BLaER1 (cell line): ENCODE results near the gene RPP30.
"Not testable (repeated sequence)": the region's sequence is repeated elsewhere in the genome, so short reads cannot be mapped to it uniquely, and the experiment has no call there.

ENCODE experiments used
- H3K27ac ChIP-seq: shearing (Covaris generic); formaldehyde crosslinking; 2 replicates; pipeline ENCODE4 v1.8.1; 2022
- H3K27me3 ChIP-seq: shearing (Covaris generic); formaldehyde crosslinking; 2 replicates; pipeline ENCODE4 v1.8.1; 2022
- H3K36me3 ChIP-seq: shearing (Covaris generic); formaldehyde crosslinking; 2 replicates; pipeline ENCODE4 v1.8.1; 2022
- H3K4me1 ChIP-seq: shearing (Covaris generic); formaldehyde crosslinking; 2 replicates; pipeline ENCODE4 v1.8.1; 2022
- H3K4me2 ChIP-seq: shearing (Covaris generic); formaldehyde crosslinking; 2 replicates; pipeline ENCODE4 v1.8.1; 2022
- H3K4me3 ChIP-seq: shearing (Covaris generic); formaldehyde crosslinking; 2 replicates; pipeline ENCODE4 v1.8.1; 2022
- H3K9ac ChIP-seq: shearing (Covaris generic); formaldehyde crosslinking; 2 replicates; pipeline ENCODE4 v1.8.1; 2022
- H3K9me3 ChIP-seq: shearing (Covaris generic); formaldehyde crosslinking; 2 replicates; pipeline ENCODE4 v1.8.1; 2022
- H4K20me1 ChIP-seq: shearing (Covaris generic); formaldehyde crosslinking; 2 replicates; pipeline ENCODE4 v1.8.1; 2022
- Cebpa-rat ChIP-seq: shearing (Covaris generic); IDR thresholded peaks from 2 replicates; pipeline ENCODE4 v1.8.1; 2022

Gene RPP30

GRCh38 chr10:90866050-90866598, 5.7 kb upstream of the RPP30 start:
- H3K9ac ChIP-seq: no peak overlapping the region
- no peak for TF ChIP-seq Cebpa-rat
- no peak overlapping the region for H3K4me2 ChIP-seq
- H3K27ac ChIP-seq: no peak overlapping the region
- H3K36me3 ChIP-seq: no peaks in the 10 kb centered on the region
- no peak overlapping the region for H3K4me3 ChIP-seq
- peaks cover 11% of the 10 kb centered on the region; the same call in 1 of the 2 replicates for H3K9me3 ChIP-seq
- no peaks in the 10 kb centered on the region for H4K20me1 ChIP-seq
- H3K27me3 ChIP-seq: no peaks in the 10 kb centered on the region; the same call in 1 of the 2 replicates
- peaks cover 6% of the 10 kb centered on the region for H3K4me1 ChIP-seq

DNA sequence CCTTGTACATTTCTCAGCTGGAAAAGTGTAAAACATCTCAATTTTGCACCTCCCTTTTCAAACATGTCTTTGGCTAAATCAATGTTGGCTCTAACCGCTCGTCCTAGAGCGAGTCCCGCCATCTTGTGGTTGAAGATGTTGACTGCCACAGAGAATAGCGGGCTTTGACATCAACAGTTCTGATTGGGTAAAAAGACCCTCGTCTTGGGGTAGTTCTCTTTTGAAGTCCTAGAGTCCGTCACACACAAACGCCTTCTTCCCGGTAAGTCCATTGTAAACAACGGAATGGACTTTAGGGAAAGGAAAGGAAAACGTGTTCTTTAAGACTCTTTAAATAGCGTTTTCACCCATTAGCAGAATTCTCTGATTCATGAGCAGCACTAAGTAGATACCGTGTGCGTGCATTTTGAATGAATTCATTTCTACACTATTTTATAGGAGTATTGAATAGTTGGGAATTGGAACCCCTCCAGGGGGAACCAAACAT, 452 bp upstream of the RPP30 start:
- H3K27me3 ChIP-seq: no peaks in the 10 kb centered on the region
- H3K9me3 ChIP-seq: peaks cover 11% of the 10 kb centered on the region; the same call in 1 of the 2 replicates
- H3K4me3 ChIP-seq: peak overlapping the region; percentile 89
- peaks cover 28% of the 10 kb centered on the region for H3K4me1 ChIP-seq
- H3K36me3 ChIP-seq: peaks cover 8% of the 10 kb centered on the region
- peak overlapping the region; percentile 89; the same call in 1 of the 2 replicates for H3K9ac ChIP-seq
- 0 out of 2 replicates have a peak overlapping the region, but pooled peaks have one; percentile 81 for H3K27ac ChIP-seq
- no peak for TF ChIP-seq Cebpa-rat
- H3K4me2 ChIP-seq: peak overlapping the region; percentile 92
- peaks cover 28% of the 10 kb centered on the region for H4K20me1 ChIP-seq

- H3K36me3 ChIP-seq: peaks cover 21% of the 10 kb centered on the region
- H3K27ac ChIP-seq: peak overlapping the region; percentile 81; the same call in 1 of the 2 replicates
- no peaks in the 10 kb centered on the region for H3K27me3 ChIP-seq
- peak overlapping the region; percentile 89 for H3K4me3 ChIP-seq
- peak overlapping the region; percentile 92 for H3K4me2 ChIP-seq
- TF ChIP-seq Cebpa-rat: no peak
- H3K9me3 ChIP-seq: peaks cover 11% of the 10 kb centered on the region; the same call in 1 of the 2 replicates
- H4K20me1 ChIP-seq: peaks cover 28% of the 10 kb centered on the region
- peaks cover 28% of the 10 kb centered on the region for H3K4me1 ChIP-seq
- H3K9ac ChIP-seq: peak overlapping the region; percentile 89
These were observed 860 bp downstream of the RPP30 start for GRCh38 chr10:90872648-90873020.

DNA sequence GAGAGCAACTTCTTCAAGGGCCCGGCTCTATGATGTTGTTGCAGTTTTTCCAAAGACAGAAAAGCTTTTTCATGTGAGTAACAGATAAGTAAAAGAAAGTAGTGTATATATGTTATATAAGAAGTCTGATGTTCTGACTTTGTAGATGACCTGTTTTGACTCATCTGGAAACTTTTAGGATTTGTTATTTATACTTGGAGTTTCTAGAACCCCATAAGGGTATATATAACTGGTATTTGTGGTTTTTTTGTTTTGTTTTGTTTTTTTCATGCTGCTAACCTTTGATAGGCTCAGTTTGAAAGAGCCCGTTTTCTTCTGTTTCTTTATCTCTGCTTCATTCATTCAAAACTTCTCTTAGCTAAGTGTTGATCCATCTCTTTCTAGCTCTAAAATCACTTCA, 7.3 kb downstream of the RPP30 start:
- Histone ChIP-seq H3K4me3 (no peak overlapping the region), H3K9me3 (no peaks in the 10 kb centered on the region), H3K27ac (no peak overlapping the region), H3K4me2 (no peak overlapping the region), H3K9ac (no peak overlapping the region), H4K20me1 (peaks cover 13% of the 10 kb centered on the region; the same call in 1 of the 2 replicates), H3K36me3 (peaks cover 78% of the 10 kb centered on the region), H3K27me3 (no peaks in the 10 kb centered on the region), H3K4me1 (peaks cover 4% of the 10 kb centered on the region)
- no peak for TF ChIP-seq Cebpa-rat

DNA sequence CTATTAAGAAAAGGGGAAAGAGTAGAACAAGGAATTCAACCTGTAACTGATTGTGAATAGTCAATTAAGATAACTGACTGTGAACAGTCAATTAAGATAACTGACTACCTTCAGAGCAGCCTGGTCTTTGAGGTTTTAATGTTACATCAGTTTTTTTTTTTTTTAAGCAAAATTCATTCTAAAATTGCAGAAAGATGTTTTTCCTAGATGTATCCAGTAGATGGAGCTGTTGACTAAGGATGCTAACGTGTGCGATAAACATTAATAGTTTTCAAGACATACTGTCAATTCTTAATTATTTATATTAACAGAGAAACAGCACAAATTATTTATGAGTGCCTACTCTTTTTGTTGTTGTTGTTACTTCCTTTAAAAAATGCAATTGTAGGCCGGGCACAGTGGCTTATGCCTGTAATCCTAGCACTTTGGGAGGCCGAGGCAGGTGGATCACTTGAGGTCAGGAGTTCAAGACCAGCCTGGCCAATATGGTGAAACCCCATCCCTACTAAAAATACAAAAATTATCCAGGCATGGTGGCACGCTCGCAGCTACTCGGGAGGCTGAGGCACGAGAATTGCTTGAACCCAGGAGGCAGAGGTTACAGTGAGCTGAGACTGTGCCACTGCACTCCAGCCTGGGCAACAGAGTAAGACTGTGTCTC, 8.4 kb downstream of the RPP30 start:
- H3K9me3 ChIP-seq, H3K27me3 ChIP-seq, H3K4me2 ChIP-seq, H3K27ac ChIP-seq, H3K4me1 ChIP-seq, H3K4me3 ChIP-seq, H3K9ac ChIP-seq: not testable (repeated sequence)
- peaks cover 89% of the 10 kb centered on the region for H3K36me3 ChIP-seq
- H4K20me1 ChIP-seq: 0 out of 2 replicates have a peak, but pooled peaks cover 12% of the 10 kb centered on the region

DNA sequence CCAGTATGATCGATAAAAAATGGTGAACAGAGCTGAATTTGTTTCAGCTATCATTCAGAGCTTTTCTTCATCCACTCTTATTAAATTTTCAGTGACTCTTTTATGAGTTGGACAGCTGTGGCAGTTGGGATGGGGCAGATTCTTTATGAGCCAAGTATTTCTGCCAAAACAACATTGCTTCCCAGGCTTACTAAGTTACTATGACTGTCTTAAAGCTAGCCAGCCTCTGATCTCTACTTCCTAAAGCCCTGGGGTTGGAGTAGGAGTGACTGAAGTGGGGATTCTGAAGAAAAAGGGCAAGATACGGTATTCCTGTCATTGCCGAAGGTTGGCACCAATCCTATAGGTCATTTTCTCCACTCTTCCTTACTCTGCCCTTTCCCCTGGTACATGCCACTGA, 12.7 kb downstream of the RPP30 start:
- Histone ChIP-seq H3K4me2 (no peak overlapping the region), H3K9ac (no peak overlapping the region), H3K27me3 (no peaks in the 10 kb centered on the region), H3K9me3 (no peaks in the 10 kb centered on the region), H3K4me3 (no peak overlapping the region), H3K36me3 (peaks cover 93% of the 10 kb centered on the region), H3K27ac (no peak overlapping the region), H3K4me1 (no peaks in the 10 kb centered on the region), H4K20me1 (0 out of 2 replicates have a peak, but pooled peaks cover 18% of the 10 kb centered on the region)
- TF ChIP-seq Cebpa-rat: no peak

- H3K27me3 ChIP-seq: no peaks in the 10 kb centered on the region
- no peaks in the 10 kb centered on the region for H3K4me1 ChIP-seq
- no peak overlapping the region for H3K4me3 ChIP-seq
- 0 out of 2 replicates have a peak, but pooled peaks cover 18% of the 10 kb centered on the region for H4K20me1 ChIP-seq
- H3K36me3 ChIP-seq: peaks cover 96% of the 10 kb centered on the region
- TF ChIP-seq Cebpa-rat: no peak
- H3K9me3 ChIP-seq: no peaks in the 10 kb centered on the region
- no peak overlapping the region for H3K9ac ChIP-seq
- no peak overlapping the region for H3K27ac ChIP-seq
- H3K4me2 ChIP-seq: no peak overlapping the region
These were observed 13.4 kb downstream of the RPP30 start for GRCh38 chr10:90885176-90885575.

DNA sequence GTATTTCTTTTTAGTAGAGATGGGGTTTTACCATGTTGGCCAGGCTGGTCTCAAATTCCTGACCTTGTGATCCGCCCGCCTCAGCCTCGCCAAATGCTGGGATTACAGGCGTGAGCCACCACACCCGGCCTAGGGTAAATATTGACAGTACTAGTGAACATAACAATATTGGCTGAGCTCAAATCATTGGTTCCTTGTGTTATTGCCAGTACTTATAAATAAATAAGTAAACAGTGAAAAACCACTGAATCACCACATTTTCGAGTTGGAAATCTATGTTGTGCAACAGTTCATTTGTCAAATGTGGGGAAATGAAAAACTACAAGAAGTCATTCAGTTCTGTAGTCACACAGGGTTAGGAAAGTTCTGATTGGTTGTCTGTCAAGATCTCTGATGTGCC, 15.8 kb downstream of the RPP30 start:
- TF ChIP-seq Cebpa-rat: no peak
- Histone ChIP-seq H3K36me3 (peaks cover 98% of the 10 kb centered on the region), H3K27ac (no peak overlapping the region), H3K4me3 (no peak overlapping the region), H3K4me2 (no peak overlapping the region), H3K9me3 (no peaks in the 10 kb centered on the region), H3K27me3 (no peaks in the 10 kb centered on the region), H3K4me1 (no peaks in the 10 kb centered on the region), H3K9ac (no peak overlapping the region), H4K20me1 (0 out of 2 replicates have a peak, but pooled peaks cover 17% of the 10 kb centered on the region)

DNA sequence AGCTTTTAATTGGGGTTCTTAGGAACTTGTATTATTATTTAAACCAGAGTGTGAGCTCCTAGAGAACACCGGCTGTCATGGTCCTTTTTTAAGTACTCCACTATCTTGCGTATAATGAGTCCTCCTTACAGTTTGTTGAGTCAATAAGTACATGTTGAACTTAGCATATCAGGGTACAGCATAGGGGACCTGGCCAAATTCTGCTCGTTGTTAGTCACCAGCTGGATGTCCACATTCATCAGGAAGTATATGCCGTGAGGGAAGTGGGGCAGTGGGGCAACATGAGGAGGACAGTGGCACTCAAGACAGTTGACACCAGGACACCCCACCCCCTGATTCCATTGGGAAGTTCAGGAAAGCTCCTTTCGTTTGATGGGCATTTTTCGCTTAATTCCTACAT, 16.6 kb downstream of the RPP30 start:
- H3K9ac ChIP-seq: no peak overlapping the region
- H3K4me2 ChIP-seq: no peak overlapping the region
- H4K20me1 ChIP-seq: 0 out of 2 replicates have a peak, but pooled peaks cover 11% of the 10 kb centered on the region
- H3K36me3 ChIP-seq: peaks cover 100% of the 10 kb centered on the region
- no peaks in the 10 kb centered on the region for H3K4me1 ChIP-seq
- H3K27me3 ChIP-seq: no peaks in the 10 kb centered on the region
- no peak for TF ChIP-seq Cebpa-rat
- H3K27ac ChIP-seq: no peak overlapping the region
- no peak overlapping the region for H3K4me3 ChIP-seq
- no peaks in the 10 kb centered on the region for H3K9me3 ChIP-seq

DNA sequence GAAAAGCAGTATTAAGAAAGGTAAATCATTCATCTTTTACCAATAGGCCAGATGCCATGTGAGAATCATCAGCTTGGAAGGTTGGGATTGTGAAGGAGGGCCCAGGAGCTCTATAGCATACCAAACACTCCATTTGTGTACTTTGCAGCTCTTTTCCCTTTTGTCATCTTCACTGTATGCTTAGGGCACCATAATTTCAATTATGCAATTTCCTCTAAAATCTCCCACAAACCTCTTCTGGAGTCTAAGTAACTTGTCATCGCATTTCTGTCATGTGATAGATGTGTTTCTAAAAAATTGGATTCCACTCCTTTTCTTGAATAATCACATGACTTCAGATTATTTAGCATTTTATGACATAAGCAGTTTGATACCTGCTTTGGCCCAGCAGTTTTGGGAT, 17.9 kb downstream of the RPP30 start:
- Histone ChIP-seq H3K4me2 (no peak overlapping the region), H3K9me3 (no peaks in the 10 kb centered on the region), H3K27ac (no peak overlapping the region), H4K20me1 (0 out of 2 replicates have a peak, but pooled peaks cover 8% of the 10 kb centered on the region), H3K27me3 (no peaks in the 10 kb centered on the region), H3K36me3 (peaks cover 100% of the 10 kb centered on the region), H3K9ac (no peak overlapping the region), H3K4me3 (no peak overlapping the region), H3K4me1 (no peaks in the 10 kb centered on the region)
- TF ChIP-seq Cebpa-rat: no peak
